CD4-positive, alpha-beta memory T cell (primary cell): ENCODE data around the gene NRCAM. TPM values are rescaled to one million over a fixed set of nuclear protein-coding genes. Genes with fewer than 3 reads are reported as not detected.

Experiments used
- CTCF ChIA-PET: fragments of 350-600 bp; sonication (Branson Sonifier 250); formaldehyde crosslinking; loops from one replicate; lab custom pipeline; 2021; ENCODE audit warnings: inconsistent platforms; ENCODE audit not compliant: partially characterized antibody; lab: Charles Lee
- POLR2A ChIA-PET: fragments of 350-600 bp; sonication (Branson Sonifier 250); formaldehyde crosslinking; loops from one replicate; lab custom pipeline; 2021; ENCODE audit not compliant: partially characterized antibody; lab: Charles Lee
- DNase-seq, 5 donors: peaks; one replicate each; pipeline versions ENCODE4 v3.0.0 to v3.0.0-alpha.2; 2020 to 2022; ENCODE audit warnings: mixed read lengths in 1 of 5
- H3K27ac ChIP-seq: one replicate; pipeline ENCODE4 v1.7.0; 2013; ENCODE audit warnings: low read depth, low read length
- H3K27me3 ChIP-seq: 2 replicates; pipeline ENCODE4 v1.7.0; 2013; ENCODE audit warnings: mild to moderate bottlenecking, low read length, moderate library complexity; ENCODE audit not compliant: insufficient read depth
- H3K36me3 ChIP-seq: 2 replicates; pipeline ENCODE4 v1.7.0; 2013; ENCODE audit warnings: mild to moderate bottlenecking, low read length, moderate library complexity; ENCODE audit not compliant: insufficient read depth
- H3K4me1 ChIP-seq: 2 replicates; pipeline ENCODE4 v1.7.0; 2013; ENCODE audit warnings: mild to moderate bottlenecking, low read length, moderate library complexity; ENCODE audit not compliant: insufficient read depth
- H3K4me3 ChIP-seq, 2 donors: one replicate each; pipeline ENCODE4 v1.7.0; 2013; ENCODE audit warnings: low read length in 2 of 2, mild to moderate bottlenecking in 1 of 2
- H3K9me3 ChIP-seq, 2 donors: one replicate each; pipeline ENCODE4 v1.7.0; 2013; ENCODE audit warnings: low read length in 2 of 2, control low read depth in 1 of 2; ENCODE audit not compliant: control insufficient read depth in 1 of 2
- H3K27ac Mint-ChIP-seq, 7 donors: one replicate each; pipeline ENCODE4 v1.8.0; 2020 to 2021; ENCODE audit warnings: mixed read lengths in 7 of 7, mild to moderate bottlenecking in 6 of 7, inconsistent platforms in 3 of 7, moderate library complexity in 3 of 7
- H3K27me3 Mint-ChIP-seq, 2 donors: one replicate each; pipeline ENCODE4 v1.8.0; 2020 to 2021; ENCODE audit warnings: mixed read lengths in 2 of 2
- H3K36me3 Mint-ChIP-seq, 2 donors: one replicate each; pipeline ENCODE4 v1.8.0; 2020 to 2021; ENCODE audit warnings: mixed read lengths in 2 of 2, inconsistent platforms in 1 of 2, mild to moderate bottlenecking in 1 of 2
- H3K4me1 Mint-ChIP-seq, 4 donors: one replicate each; pipeline ENCODE4 v1.8.0; 2020 to 2021; ENCODE audit warnings: mixed read lengths in 4 of 4, mild to moderate bottlenecking in 1 of 4
- H3K4me3 Mint-ChIP-seq, 8 donors: one replicate each; pipeline ENCODE4 v1.8.0; 2020 to 2021; ENCODE audit warnings: mixed read lengths in 8 of 8, mild to moderate bottlenecking in 7 of 8, moderate library complexity in 6 of 8, inconsistent platforms in 3 of 8
- H3K9me3 Mint-ChIP-seq, 8 donors: one replicate each; pipeline ENCODE4 v1.8.0; 2020 to 2021; ENCODE audit warnings: mixed read lengths in 8 of 8, mild to moderate bottlenecking in 5 of 8, inconsistent platforms in 3 of 8, moderate library complexity in 1 of 8
- intact Hi-C: fragments of 100-400 bp; cut with micrococcal nuclease; formaldehyde crosslinking; loops from one replicate; pipeline ENCODE4 v1.15.1; 2023
- polyA plus RNA-seq, 2 donors: library from polyadenylated mRNA; unstranded; fragments of 300-500 nt; fragmentation: Illumina TruSeq; gene quantifications; one replicate each; pipeline ENCODE4 v1.2.3, GENCODE V29; 2021
- total RNA-seq, 2 experiments: library from RNA; stranded (reverse); gene quantifications; one replicate each; pipeline ENCODE4 v1.2.3, GENCODE V29; 2021

Gene NRCAM
- total and polyA plus RNA-seq, 4 experiments from 2014 or later = 0.22 to 0.41 (median 0.32) TPM; not detected in 1

DNA sequence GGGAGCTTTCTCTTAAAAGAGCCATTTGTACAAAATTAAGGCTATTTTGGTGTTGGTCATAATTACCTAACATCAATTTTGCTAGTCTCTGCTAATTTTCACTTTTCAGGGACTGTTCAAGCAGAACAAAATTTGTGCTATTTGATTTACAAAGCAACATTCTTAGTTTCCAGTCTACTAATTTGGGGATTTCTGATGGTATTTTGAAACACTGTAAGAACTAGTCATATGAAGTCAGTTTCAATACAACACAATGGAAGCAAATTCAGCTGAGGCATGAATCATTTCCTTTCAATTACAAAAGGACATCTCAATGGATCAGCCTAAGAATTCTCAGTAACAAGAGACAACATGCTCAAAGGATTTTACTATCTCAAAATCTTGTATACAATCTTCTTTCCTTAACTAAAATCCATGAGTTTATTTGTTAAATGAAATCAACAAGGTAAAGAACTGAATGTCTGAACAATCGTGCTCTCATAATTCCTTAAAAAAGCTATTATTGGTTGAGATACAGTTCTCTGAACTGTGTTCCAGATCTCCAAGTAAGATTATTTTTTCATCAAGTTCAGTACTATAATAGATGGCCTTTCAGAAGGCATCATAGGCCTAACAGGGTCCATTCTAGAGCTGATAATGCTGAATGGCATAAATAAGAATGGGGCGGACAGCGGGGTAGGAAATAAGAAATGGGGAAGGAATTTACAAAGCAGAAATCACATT lies 144.6 kb downstream of the NRCAM start:
- intact Hi-C loops = no loop called here
- H3K27ac ChIP-seq = no peak overlapping the region
- no peaks in the 10 kb centered on the region for H3K4me1 ChIP-seq
- H3K4me3 Mint-ChIP-seq = no peak overlapping the region
- H3K27ac Mint-ChIP-seq = no peak overlapping the region
- H3K9me3 Mint-ChIP-seq = peaks cover 0 to 2% (median 0%) of the 10 kb centered on the region in 8 donors
- no peak for DNase-seq
- ChIA-PET CTCF (no interaction called here), POLR2A (no interaction called here)
- H3K36me3 Mint-ChIP-seq = no peaks in the 10 kb centered on the region
- no peak overlapping the region for H3K4me3 ChIP-seq
- no peaks in the 10 kb centered on the region for H3K27me3 ChIP-seq
- no peaks in the 10 kb centered on the region for H3K27me3 Mint-ChIP-seq
- H3K4me1 Mint-ChIP-seq = no peaks in the 10 kb centered on the region
- no peaks in the 10 kb centered on the region for H3K36me3 ChIP-seq
- no peaks in the 10 kb centered on the region for H3K9me3 ChIP-seq

DNA sequence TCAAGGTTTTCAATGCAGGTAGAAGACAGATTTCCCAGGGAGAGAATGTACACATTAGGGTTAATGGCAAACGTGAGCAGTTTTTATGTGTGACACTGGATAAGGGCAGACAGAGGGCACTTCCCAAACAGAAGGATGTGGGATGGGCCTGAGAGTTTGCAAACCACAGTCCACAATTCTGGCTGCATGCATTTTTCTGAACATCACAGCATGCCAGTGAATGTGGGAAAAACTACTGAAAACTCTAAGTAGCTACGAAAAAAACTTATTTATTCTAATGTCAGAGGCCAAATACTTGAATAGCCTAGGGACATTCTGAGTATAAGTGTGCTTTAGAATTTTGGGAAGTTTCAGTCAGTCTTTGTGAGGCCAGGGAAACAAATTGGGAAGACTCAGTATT lies 145.9 kb downstream of the NRCAM start:
- no peaks in the 10 kb centered on the region for H3K27me3 Mint-ChIP-seq
- H3K27ac ChIP-seq = no peak overlapping the region
- no peak for DNase-seq
- ChIA-PET POLR2A (no interaction called here), CTCF (no interaction called here)
- intact Hi-C loops = no loop called here
- no peaks in the 10 kb centered on the region for H3K27me3 ChIP-seq
- H3K4me1 ChIP-seq = no peaks in the 10 kb centered on the region
- H3K36me3 ChIP-seq = no peaks in the 10 kb centered on the region
- H3K4me3 Mint-ChIP-seq = no peak overlapping the region
- no peaks in the 10 kb centered on the region for H3K36me3 Mint-ChIP-seq
- peaks cover 0 to 2% (median 0%) of the 10 kb centered on the region in 8 donors for H3K9me3 Mint-ChIP-seq
- H3K4me1 Mint-ChIP-seq = no peaks in the 10 kb centered on the region
- no peaks in the 10 kb centered on the region for H3K9me3 ChIP-seq
- no peak overlapping the region for H3K4me3 ChIP-seq
- no peak overlapping the region for H3K27ac Mint-ChIP-seq

DNA sequence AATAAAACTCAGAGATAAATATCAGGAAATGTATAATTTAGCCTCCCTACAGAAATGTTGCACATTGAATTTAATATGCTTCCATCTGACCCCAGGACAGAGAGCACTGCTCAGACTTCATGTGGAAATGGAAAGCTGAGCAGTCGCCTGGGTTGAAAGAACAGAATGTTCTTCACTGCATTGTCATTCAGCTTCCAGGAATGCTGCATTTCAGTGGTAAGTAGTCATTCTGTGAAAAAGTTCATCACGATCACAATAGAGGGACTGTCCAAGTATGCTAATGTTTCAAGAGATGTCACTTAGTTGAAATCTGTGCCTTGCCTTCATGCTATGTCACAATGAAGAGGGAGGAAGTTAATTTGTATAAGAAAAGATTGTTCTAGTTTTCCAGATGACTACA lies 147.3 kb downstream of the NRCAM start:
- Mint-ChIP-seq H3K4me3 (no peak overlapping the region), H3K36me3 (no peaks in the 10 kb centered on the region), H3K9me3 (peaks cover 0 to 2% (median 0%) of the 10 kb centered on the region in 8 donors), H3K4me1 (no peaks in the 10 kb centered on the region), H3K27me3 (no peaks in the 10 kb centered on the region), H3K27ac (no peak overlapping the region)
- H3K36me3 ChIP-seq = no peaks in the 10 kb centered on the region
- no peaks in the 10 kb centered on the region for H3K9me3 ChIP-seq
- no peak overlapping the region for H3K4me3 ChIP-seq
- no peaks in the 10 kb centered on the region for H3K4me1 ChIP-seq
- intact Hi-C loops = no loop called here
- H3K27ac ChIP-seq = no peak overlapping the region
- ChIA-PET CTCF (no interaction called here), POLR2A (no interaction called here)
- DNase-seq = no peak
- H3K27me3 ChIP-seq = no peaks in the 10 kb centered on the region

DNA sequence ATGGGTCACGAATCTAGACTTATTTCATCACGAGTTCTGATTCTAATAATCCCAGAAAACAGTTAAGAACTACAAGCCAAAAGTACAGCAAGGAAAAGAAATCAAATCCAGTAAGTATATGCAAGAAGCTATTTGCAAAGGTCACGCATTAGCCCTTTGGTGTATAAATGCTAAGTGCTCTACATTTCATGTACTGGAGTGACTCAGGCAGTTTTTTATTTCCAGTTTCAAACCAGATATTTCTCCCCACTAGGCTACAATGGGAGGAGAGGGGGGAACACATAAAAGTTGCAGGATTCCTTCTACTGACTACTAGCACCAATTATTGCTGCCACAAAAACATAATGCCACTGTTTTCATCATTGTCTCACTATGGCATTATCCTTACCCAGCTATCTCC lies 148.0 kb downstream of the NRCAM start:
- CTCF ChIA-PET = no interaction called here

GRCh38 chr7:108307595-108307994 lies 148.6 kb downstream of the NRCAM start:
- Histone ChIP-seq H3K4me1 (no peaks in the 10 kb centered on the region), H3K9me3 (no peaks in the 10 kb centered on the region), H3K27me3 (no peaks in the 10 kb centered on the region), H3K36me3 (no peaks in the 10 kb centered on the region), H3K27ac (no peak overlapping the region), H3K4me3 (no peak overlapping the region)
- H3K27me3 Mint-ChIP-seq = peaks cover 0 to 1% of the 10 kb centered on the region in 2 donors
- CTCF ChIA-PET = no interaction called here
- no peaks in the 10 kb centered on the region for H3K36me3 Mint-ChIP-seq
- intact Hi-C loops = no loop called here
- H3K27ac Mint-ChIP-seq = no peak overlapping the region
- no peak for DNase-seq
- no peak overlapping the region for H3K4me3 Mint-ChIP-seq
- peaks cover 0 to 2% (median 0%) of the 10 kb centered on the region in 8 donors for H3K9me3 Mint-ChIP-seq
- POLR2A ChIA-PET = no interaction called here
- H3K4me1 Mint-ChIP-seq = no peaks in the 10 kb centered on the region

More for the DNA sequence above, 148.0 kb downstream of the NRCAM start:
- intact Hi-C loops = no loop called here
- no peak for DNase-seq
- H3K27me3 Mint-ChIP-seq = peaks cover 0 to under 1% of the 10 kb centered on the region in 2 donors
- POLR2A ChIA-PET = no interaction called here
- no peak overlapping the region for H3K27ac Mint-ChIP-seq
- Histone ChIP-seq H3K9me3 (no peaks in the 10 kb centered on the region), H3K27me3 (no peaks in the 10 kb centered on the region), H3K27ac (no peak overlapping the region), H3K4me3 (no peak overlapping the region), H3K36me3 (no peaks in the 10 kb centered on the region), H3K4me1 (no peaks in the 10 kb centered on the region)
- H3K4me1 Mint-ChIP-seq = no peaks in the 10 kb centered on the region
- no peak overlapping the region for H3K4me3 Mint-ChIP-seq
- no peaks in the 10 kb centered on the region for H3K36me3 Mint-ChIP-seq
- H3K9me3 Mint-ChIP-seq = peaks cover 0 to 2% (median 0%) of the 10 kb centered on the region in 8 donors

- H3K27me3 ChIP-seq = no peaks in the 10 kb centered on the region
- Mint-ChIP-seq H3K4me3 (no peak overlapping the region), H3K36me3 (no peaks in the 10 kb centered on the region), H3K27me3 (peaks cover 0 to 1% of the 10 kb centered on the region in 2 donors), H3K9me3 (peaks cover 0 to 2% (median 0%) of the 10 kb centered on the region in 8 donors), H3K27ac (no peak overlapping the region), H3K4me1 (no peaks in the 10 kb centered on the region)
- ChIA-PET CTCF (no interaction called here), POLR2A (no interaction called here)
- H3K4me1 ChIP-seq = no peaks in the 10 kb centered on the region
- H3K36me3 ChIP-seq = no peaks in the 10 kb centered on the region
- no peak overlapping the region for H3K27ac ChIP-seq
- H3K9me3 ChIP-seq = no peaks in the 10 kb centered on the region
- H3K4me3 ChIP-seq = no peak overlapping the region
- DNase-seq = no peak
- intact Hi-C loops = no loop called here
Observed at GRCh38 chr7:108307194-108307593, 149.0 kb downstream of the NRCAM start.

GRCh38 chr7:108303332-108303731 lies 152.9 kb downstream of the NRCAM start:
- Histone ChIP-seq H3K4me1 (no peaks in the 10 kb centered on the region), H3K4me3 (no peak overlapping the region), H3K9me3 (no peaks in the 10 kb centered on the region), H3K27me3 (no peaks in the 10 kb centered on the region), H3K36me3 (no peaks in the 10 kb centered on the region), H3K27ac (no peak overlapping the region)
- Mint-ChIP-seq H3K4me3 (no peak overlapping the region), H3K27ac (no peak overlapping the region), H3K9me3 (peaks cover 0 to 2% (median 0%) of the 10 kb centered on the region in 8 donors), H3K27me3 (peaks cover 0 to 1% of the 10 kb centered on the region in 2 donors), H3K4me1 (no peaks in the 10 kb centered on the region), H3K36me3 (no peaks in the 10 kb centered on the region)
- CTCF ChIA-PET = no interaction called here
- POLR2A ChIA-PET = no interaction called here
- DNase-seq = no peak
- intact Hi-C loops = no loop called here
